ENCODE results near the gene CAMK2B. TPM values are rescaled to one million over a fixed set of nuclear protein-coding genes. Genes with fewer than 3 reads are reported as not detected.
A peak's percentile ranks its signal among the peaks of the same experiment; 100 is the strongest.

Gene CAMK2B
- total and polyA plus RNA-seq, 2 experiments from 2014 or later, result 0.37 to 1.7 TPM

DNA sequence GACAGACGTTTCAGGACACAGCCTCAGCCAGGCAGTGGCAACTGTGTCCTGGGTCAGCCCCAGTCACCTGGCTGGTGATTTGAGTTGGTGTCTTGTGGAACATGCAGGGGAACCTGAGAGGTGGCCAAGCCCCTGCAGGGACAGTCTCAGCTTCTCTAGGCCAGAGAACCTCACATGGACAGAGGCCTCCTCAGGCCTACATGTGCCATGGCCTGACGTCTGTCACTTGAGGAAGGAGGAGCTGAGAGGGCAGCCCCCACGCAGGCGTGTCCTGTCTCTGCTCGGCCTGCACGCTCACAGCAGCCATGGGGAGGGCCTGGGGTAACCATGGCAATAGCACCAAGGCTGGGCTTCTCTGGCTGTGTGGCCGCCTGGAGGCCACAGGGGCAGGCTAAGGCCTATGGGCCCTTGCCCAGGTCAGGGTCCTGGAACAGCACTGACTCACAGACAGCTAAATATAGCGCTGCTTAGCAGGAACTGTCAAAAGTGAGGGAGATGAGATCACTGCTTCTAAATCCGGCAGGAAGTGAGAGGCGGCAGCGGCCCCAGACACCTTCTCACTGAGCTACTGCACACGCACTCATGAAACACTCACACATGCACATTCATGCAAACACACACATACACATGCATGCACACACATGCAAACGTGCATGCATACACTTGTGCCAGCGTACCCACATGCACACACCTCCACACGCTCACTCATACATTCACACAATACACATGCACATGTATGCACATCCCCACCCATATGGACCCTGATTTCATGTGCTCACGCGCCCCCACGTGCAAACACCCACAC, 67.6 kb downstream of the CAMK2B start:
- TF ChIP-seq EZH2phosphoT487 (IDR thresholded peaks at IDR 0.05; ENCODE audit: low read depth, severe bottlenecking, unreplicated experiment), result no peak
- no peak for TF ChIP-seq EZH2 (IDR thresholded peaks at IDR 0.05; ENCODE audit: borderline replicate concordance)
- TF ChIP-seq CTCF (IDR thresholded peaks at IDR 0.05; ENCODE audit: poor library complexity), result no peak
- no peaks in the 10 kb centered on the region for H3K36me3 ChIP-seq (replicated peaks; ENCODE audit: insufficient read depth, low read depth)
- H3K4me1 ChIP-seq (ENCODE audit: insufficient read depth), result peaks cover 25% of the 10 kb centered on the region
- no peaks in the 10 kb centered on the region for H3K9me2 ChIP-seq (replicated peaks; ENCODE audit: insufficient read depth)
- H2AFZ ChIP-seq, result no peak overlapping the region
- 45% methylated on average over 18 of the region's 18 CpGs for WGBS (ENCODE audit: low lambda C conversion rate, missing lambda C conversion rate)
- no peak overlapping the region for H3K4me3 ChIP-seq
- H3K79me2 ChIP-seq, result no peaks in the 10 kb centered on the region
- DNase-seq (ENCODE audit: low spot score), result peak; percentile 88
- no peaks in the 10 kb centered on the region for H3K9me3 ChIP-seq (ENCODE audit: low read depth)
- no peaks in the 10 kb centered on the region for H3K27me3 ChIP-seq
- peak overlapping the region; percentile 79 for H3K27ac ChIP-seq
- H4K20me1 ChIP-seq (ENCODE audit: insufficient read depth, poor library complexity, severe bottlenecking), result no peaks in the 10 kb centered on the region
- H3K4me2 ChIP-seq, result peak overlapping the region; percentile 13

DNA sequence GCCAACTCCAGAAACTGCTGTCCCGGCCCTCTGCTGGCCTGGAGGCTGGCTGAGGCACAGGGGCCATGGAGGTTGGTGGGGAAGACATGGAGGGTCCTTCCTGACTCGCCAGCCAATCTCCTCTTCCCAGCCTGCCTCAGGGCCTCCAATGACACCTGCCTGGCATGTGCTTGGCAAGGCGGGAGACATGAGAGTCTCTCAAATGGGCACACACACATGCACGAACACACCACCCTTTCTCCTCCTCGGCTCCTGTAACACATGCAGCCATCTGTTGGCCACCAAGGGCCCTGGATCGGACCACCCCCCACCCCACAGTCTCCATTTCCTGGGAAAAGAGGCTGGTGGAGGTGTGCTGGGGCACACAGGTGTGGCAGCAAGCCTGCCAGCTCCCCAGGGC, 68.2 kb downstream of the CAMK2B start:
- H4K20me1 ChIP-seq (ENCODE audit: insufficient read depth, poor library complexity, severe bottlenecking), result no peaks in the 10 kb centered on the region
- peak overlapping the region; percentile 79 for H3K27ac ChIP-seq
- WGBS (ENCODE audit: low lambda C conversion rate, missing lambda C conversion rate), result 94% methylated on average over 6 of the region's 6 CpGs
- no peaks in the 10 kb centered on the region for H3K79me2 ChIP-seq
- peaks cover 20% of the 10 kb centered on the region for H3K4me1 ChIP-seq (ENCODE audit: insufficient read depth)
- no peaks in the 10 kb centered on the region for H3K27me3 ChIP-seq
- H2AFZ ChIP-seq, result no peak overlapping the region
- H3K4me3 ChIP-seq, result no peak overlapping the region
- no peak overlapping the region for H3K4me2 ChIP-seq
- no peak for DNase-seq (ENCODE audit: low spot score)
- TF ChIP-seq EZH2phosphoT487 (IDR thresholded peaks at IDR 0.05; ENCODE audit: low read depth, severe bottlenecking, unreplicated experiment) (no peak), EZH2 (IDR thresholded peaks at IDR 0.05; ENCODE audit: borderline replicate concordance) (no peak), CTCF (IDR thresholded peaks at IDR 0.05; ENCODE audit: poor library complexity) (no peak)
- H3K9me2 ChIP-seq (replicated peaks; ENCODE audit: insufficient read depth), result no peaks in the 10 kb centered on the region
- no peaks in the 10 kb centered on the region for H3K36me3 ChIP-seq (replicated peaks; ENCODE audit: insufficient read depth, low read depth)
- H3K9me3 ChIP-seq (ENCODE audit: low read depth), result no peaks in the 10 kb centered on the region

- no peaks in the 10 kb centered on the region for H4K20me1 ChIP-seq (ENCODE audit: insufficient read depth, poor library complexity, severe bottlenecking)
- H3K9me2 ChIP-seq (replicated peaks; ENCODE audit: insufficient read depth), result no peaks in the 10 kb centered on the region
- no peak overlapping the region for H3K4me3 ChIP-seq
- 90% methylated on average over 5 of the region's 5 CpGs for WGBS (ENCODE audit: low lambda C conversion rate, missing lambda C conversion rate)
- no peak overlapping the region for H3K4me2 ChIP-seq
- TF ChIP-seq EZH2 (IDR thresholded peaks at IDR 0.05; ENCODE audit: borderline replicate concordance) (no peak), EZH2phosphoT487 (IDR thresholded peaks at IDR 0.05; ENCODE audit: low read depth, severe bottlenecking, unreplicated experiment) (no peak), CTCF (IDR thresholded peaks at IDR 0.05; ENCODE audit: poor library complexity) (no peak)
- no peak overlapping the region for H2AFZ ChIP-seq
- H3K9me3 ChIP-seq (ENCODE audit: low read depth), result no peaks in the 10 kb centered on the region
- H3K79me2 ChIP-seq, result no peaks in the 10 kb centered on the region
- no peaks in the 10 kb centered on the region for H3K36me3 ChIP-seq (replicated peaks; ENCODE audit: insufficient read depth, low read depth)
- peaks cover 20% of the 10 kb centered on the region for H3K4me1 ChIP-seq (ENCODE audit: insufficient read depth)
- no peak for DNase-seq (ENCODE audit: low spot score)
- no peak overlapping the region for H3K27ac ChIP-seq
- H3K27me3 ChIP-seq, result no peaks in the 10 kb centered on the region
These were observed 68.9 kb downstream of the CAMK2B start for GRCh38 chr7:44256459-44256858.

All from hepatocyte (in vitro differentiated cells).